Skeletal muscle tissue (tissue), 4 donors: ENCODE measurements around the gene CPNE5. TPM values are rescaled to one million over a fixed set of nuclear protein-coding genes. Genes with fewer than 3 reads are reported as not detected.
"Not testable (repeated sequence)": the region's sequence is repeated elsewhere in the genome, so short reads cannot be mapped to it uniquely, and the experiment has no call there.

Experiments used
- H3K27ac ChIP-seq: one replicate; pipeline ENCODE4 v1.7.0; 2013; ENCODE audit warnings: mild to moderate bottlenecking, low read depth, low read length, inconsistent platforms
- H3K27me3 ChIP-seq, 3 donors: one replicate each; pipeline ENCODE4 v1.7.0; 2013; ENCODE audit warnings: low read length in 3 of 3; ENCODE audit not compliant: control insufficient read depth in 3 of 3, insufficient read depth in 3 of 3
- H3K36me3 ChIP-seq, 3 donors: one replicate each; pipeline ENCODE4 v1.7.0; 2013; ENCODE audit warnings: low read length in 3 of 3; ENCODE audit not compliant: control insufficient read depth in 3 of 3, insufficient read depth in 3 of 3
- H3K4me1 ChIP-seq, 3 donors: one replicate each; pipeline ENCODE4 v1.7.0; 2013; ENCODE audit warnings: low read length in 3 of 3, mild to moderate bottlenecking in 3 of 3; ENCODE audit not compliant: control insufficient read depth in 3 of 3, insufficient read depth in 3 of 3
- H3K4me3 ChIP-seq, 3 donors: one replicate each; pipeline ENCODE4 v1.7.0; 2013; ENCODE audit warnings: low read length in 3 of 3
- H3K9ac ChIP-seq, 3 donors: one replicate each; pipeline ENCODE4 v1.7.0; 2013; ENCODE audit warnings: low read length in 3 of 3, mild to moderate bottlenecking in 3 of 3, moderate library complexity in 2 of 3, low read depth in 1 of 3
- H3K9me3 ChIP-seq, 3 donors: one replicate each; pipeline ENCODE4 v1.7.0; 2013; ENCODE audit warnings: low read length in 3 of 3; ENCODE audit not compliant: control insufficient read depth in 3 of 3
- total RNA-seq: library from RNA; depleted of rRNA; stranded (reverse); fragments of >200 nt; gene quantifications from one replicate; pipeline ENCODE4 v1.2.3, GENCODE V29; 2014
- donor health status: Osteomylitis.

Gene CPNE5
- total RNA-seq, 1 donor from 2014 or later = 6.3 TPM

DNA sequence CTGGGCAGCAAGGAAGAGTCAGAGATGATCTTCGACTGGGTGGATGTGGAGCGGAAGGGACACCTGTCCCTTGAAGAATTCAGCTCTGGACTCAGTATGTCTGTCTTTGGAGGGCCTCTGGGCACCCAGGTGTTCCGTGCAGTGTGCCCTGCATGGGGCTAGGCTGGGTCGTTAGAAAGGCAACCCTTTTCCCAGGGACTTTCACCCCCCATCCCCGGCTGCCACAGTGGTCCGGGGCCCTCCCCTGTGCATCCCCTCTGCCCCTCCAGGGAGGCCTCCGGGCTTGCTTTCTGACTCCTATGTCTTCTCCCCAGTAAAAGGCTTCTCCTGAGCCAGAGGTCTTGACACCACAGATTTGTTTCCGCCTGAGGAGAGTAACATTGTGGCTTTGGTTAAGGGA is 125.4 kb downstream of the CPNE5 start:
- Histone ChIP-seq H3K9ac (no peak overlapping the region), H3K27me3 (no peaks in the 10 kb centered on the region), H3K9me3 (no peaks in the 10 kb centered on the region), H3K36me3 (no peaks in the 10 kb centered on the region), H3K4me1 (no peaks in the 10 kb centered on the region), H3K4me3 (no peak overlapping the region), H3K27ac (no peak overlapping the region)

DNA sequence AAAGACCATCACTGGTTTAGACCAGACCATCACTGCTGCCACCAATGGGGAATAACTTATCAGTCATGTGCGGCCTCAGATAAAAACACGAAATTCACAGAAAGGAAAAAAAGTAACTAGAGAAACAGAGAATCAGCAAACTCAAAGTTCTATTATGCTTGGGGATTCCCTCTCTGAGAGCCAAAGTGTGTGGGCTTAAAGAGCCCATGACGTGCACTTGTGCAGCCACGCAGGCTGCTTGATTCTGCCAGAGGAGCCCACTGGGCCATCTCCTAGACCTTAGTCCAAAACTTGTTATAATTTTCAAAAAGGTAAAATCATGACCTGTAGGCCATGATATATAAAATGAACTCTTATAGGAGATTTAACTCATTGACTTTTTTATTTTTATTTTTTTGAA is 126.4 kb downstream of the CPNE5 start:
- Histone ChIP-seq H3K27ac (no peak overlapping the region), H3K4me1 (no peaks in the 10 kb centered on the region), H3K9me3 (no peaks in the 10 kb centered on the region), H3K36me3 (no peaks in the 10 kb centered on the region), H3K4me3 (no peak overlapping the region), H3K9ac (no peak overlapping the region), H3K27me3 (no peaks in the 10 kb centered on the region)

DNA sequence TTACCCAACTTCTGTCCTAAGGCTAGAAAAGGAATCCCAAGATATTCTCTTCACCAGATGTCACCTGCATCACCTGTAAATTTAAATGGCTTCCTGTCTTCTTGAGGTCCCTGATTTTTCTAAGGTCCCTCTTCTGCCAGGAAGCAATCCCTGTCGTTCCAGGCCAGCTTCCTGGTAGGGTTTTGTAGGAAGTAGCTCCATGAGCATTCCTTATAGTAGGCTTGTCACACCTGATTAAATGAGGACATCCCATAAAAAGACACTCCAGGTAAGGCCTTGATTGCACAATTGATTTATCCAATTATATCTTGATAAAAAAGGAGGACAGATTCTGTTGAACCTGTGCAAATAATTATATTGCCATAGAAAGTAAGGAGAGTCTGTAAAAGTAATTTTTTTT is 132.9 kb downstream of the CPNE5 start:
- Histone ChIP-seq H3K27me3 (no peaks in the 10 kb centered on the region), H3K4me1 (no peaks in the 10 kb centered on the region), H3K9me3 (no peaks in the 10 kb centered on the region), H3K27ac (no peak overlapping the region), H3K4me3 (no peak overlapping the region), H3K36me3 (no peaks in the 10 kb centered on the region), H3K9ac (no peak overlapping the region)

DNA sequence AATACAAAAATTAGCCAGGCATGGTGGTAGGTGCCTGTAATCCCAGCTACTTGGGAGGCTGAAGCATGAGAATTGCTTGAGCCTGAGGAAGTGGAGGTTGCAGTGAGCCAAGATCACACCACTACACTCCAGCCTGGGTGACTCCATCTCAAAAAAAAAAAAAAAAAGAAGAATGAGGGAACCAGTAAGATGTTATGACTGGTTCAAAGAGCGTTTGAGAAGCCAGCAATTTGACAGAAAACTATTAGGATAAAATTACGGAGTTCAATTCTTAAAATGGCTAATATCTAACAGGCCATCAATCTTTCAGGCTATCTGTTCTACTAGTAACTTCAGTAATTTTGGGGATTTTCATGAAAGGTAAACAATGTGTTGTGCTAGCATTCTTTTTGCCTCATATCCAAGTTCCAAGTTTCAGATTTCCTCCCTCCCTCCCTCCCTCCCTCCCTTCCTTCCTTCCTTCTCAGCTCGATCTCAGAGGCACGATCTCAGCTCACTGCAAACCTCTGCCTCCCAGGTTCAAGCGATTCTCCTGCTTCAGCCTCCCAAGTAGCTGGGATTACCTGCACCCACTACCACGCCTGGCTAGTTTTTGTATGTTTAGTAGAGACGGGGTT is 134.2 kb downstream of the CPNE5 start:
- H3K4me1 ChIP-seq, H3K9ac ChIP-seq, H3K27me3 ChIP-seq, H3K36me3 ChIP-seq, H3K27ac ChIP-seq, H3K4me3 ChIP-seq, H3K9me3 ChIP-seq: not testable (repeated sequence)

- H3K36me3 ChIP-seq = no peaks in the 10 kb centered on the region
These were observed 135.3 kb downstream of the CPNE5 start for GRCh38 chr6:36703982-36704381.

DNA sequence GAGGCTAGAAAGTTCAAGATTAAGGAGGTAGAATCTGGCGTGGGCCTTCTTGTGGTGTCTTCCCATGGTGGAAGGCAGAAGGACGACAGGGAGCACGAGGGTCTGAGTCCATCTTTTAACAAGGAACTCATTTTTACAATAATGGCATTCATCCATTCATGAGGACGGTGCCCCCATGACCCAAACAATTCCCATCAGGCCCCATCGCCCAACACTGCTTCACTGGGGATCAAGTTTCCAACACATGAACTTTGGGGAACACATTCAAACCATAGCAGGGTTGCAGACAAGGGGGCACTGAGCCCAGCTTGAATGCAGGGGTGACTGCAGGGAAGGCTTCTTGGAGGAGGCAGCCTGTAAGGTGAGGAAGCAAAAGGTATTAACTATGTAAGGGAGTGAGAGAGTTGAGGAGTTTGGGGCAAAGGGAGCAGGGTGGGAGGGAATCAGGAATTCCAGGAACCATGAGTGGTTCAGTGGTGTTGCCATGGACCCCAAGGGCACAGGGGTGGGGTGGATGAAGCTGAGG is 136.1 kb downstream of the CPNE5 start:
- no peaks in the 10 kb centered on the region for H3K27me3 ChIP-seq
- no peak overlapping the region for H3K9ac ChIP-seq
- H3K4me3 ChIP-seq = no peak overlapping the region
- H3K9me3 ChIP-seq = no peaks in the 10 kb centered on the region
- no peak overlapping the region for H3K27ac ChIP-seq
- H3K36me3 ChIP-seq = no peaks in the 10 kb centered on the region
- no peaks in the 10 kb centered on the region for H3K4me1 ChIP-seq

More at GRCh38 chr6:36703982-36704381, 135.3 kb downstream of the CPNE5 start:
- Histone ChIP-seq H3K27me3 (no peaks in the 10 kb centered on the region), H3K9ac (no peak overlapping the region), H3K4me3 (no peak overlapping the region), H3K9me3 (no peaks in the 10 kb centered on the region), H3K27ac (no peak overlapping the region), H3K4me1 (no peaks in the 10 kb centered on the region)

DNA sequence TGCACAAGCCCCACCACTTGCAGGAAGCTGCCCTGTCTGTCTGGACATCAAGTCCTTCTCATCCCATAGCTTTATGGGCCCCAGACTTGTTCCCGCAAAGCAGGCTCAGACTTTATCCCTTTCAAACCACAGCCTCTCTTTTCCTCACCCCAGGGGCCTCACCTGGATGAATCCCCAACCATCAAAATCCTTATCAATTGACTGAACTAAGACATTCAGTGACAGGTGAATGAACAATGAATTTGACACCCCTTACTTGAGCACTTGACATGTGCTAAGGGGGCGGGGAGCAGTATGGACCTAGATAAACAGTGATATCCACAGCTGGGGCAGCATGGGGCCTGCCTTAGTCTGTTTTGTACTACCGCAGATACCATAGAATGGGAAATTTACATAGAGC is 136.6 kb downstream of the CPNE5 start:
- no peak overlapping the region for H3K27ac ChIP-seq
- no peaks in the 10 kb centered on the region for H3K36me3 ChIP-seq
- no peak overlapping the region for H3K4me3 ChIP-seq
- no peak overlapping the region for H3K9ac ChIP-seq
- no peaks in the 10 kb centered on the region for H3K4me1 ChIP-seq
- H3K9me3 ChIP-seq = no peaks in the 10 kb centered on the region
- H3K27me3 ChIP-seq = no peaks in the 10 kb centered on the region

GRCh38 chr6:36701401-36701991 is 137.7 kb downstream of the CPNE5 start:
- no peaks in the 10 kb centered on the region for H3K27me3 ChIP-seq
- H3K4me1 ChIP-seq = no peaks in the 10 kb centered on the region
- no peaks in the 10 kb centered on the region for H3K9me3 ChIP-seq
- H3K9ac ChIP-seq = no peak overlapping the region
- H3K36me3 ChIP-seq = no peaks in the 10 kb centered on the region
- H3K27ac ChIP-seq = no peak overlapping the region
- H3K4me3 ChIP-seq = no peak overlapping the region

DNA sequence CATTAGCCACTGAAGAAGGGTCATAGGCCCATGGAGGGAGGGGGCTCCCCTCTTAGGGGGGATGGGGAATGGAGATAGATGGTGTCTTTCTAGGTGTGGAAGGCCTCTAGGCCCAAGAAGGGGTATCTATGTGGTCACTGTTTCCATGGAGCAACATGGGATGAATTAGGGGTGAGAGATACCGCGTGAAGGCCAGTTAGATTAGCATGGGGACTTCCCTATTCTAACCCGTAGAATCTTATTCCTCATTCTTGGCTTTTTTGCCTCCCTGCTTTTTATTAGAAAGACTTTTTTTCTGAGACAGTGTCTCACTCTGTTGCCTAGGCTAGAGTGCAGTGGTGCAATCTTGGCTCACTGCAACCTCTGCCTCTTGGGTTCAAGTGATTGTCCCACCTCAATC is 138.4 kb downstream of the CPNE5 start:
- Histone ChIP-seq H3K36me3 (no peaks in the 10 kb centered on the region), H3K27ac (no peak overlapping the region), H3K27me3 (no peaks in the 10 kb centered on the region), H3K4me1 (no peaks in the 10 kb centered on the region), H3K9me3 (no peaks in the 10 kb centered on the region), H3K4me3 (no peak overlapping the region), H3K9ac (no peak overlapping the region)

GRCh38 chr6:36700071-36700812 is 139.0 kb downstream of the CPNE5 start:
- Histone ChIP-seq H3K27me3 (no peaks in the 10 kb centered on the region), H3K4me3 (no peak overlapping the region), H3K9ac (no peak overlapping the region), H3K4me1 (no peaks in the 10 kb centered on the region), H3K27ac (no peak overlapping the region), H3K36me3 (no peaks in the 10 kb centered on the region), H3K9me3 (no peaks in the 10 kb centered on the region)
